Type B pancreatic cell (in vitro differentiated cells): ENCODE data around the gene CFAP99. TPM values are rescaled to one million over a fixed set of nuclear protein-coding genes. Genes with fewer than 3 reads are reported as not detected.

Source experiments
- DNase-seq: peaks from one replicate; pipeline ENCODE4 v3.0.0; 2021; ENCODE audit warnings: mixed read lengths; ENCODE audit not compliant: unreplicated experiment; ENCODE audit errors: extremely low spot score
- H3K27ac Mint-ChIP-seq: 2 replicates; pipeline ENCODE4 v1.8.0; 2021; ENCODE audit warnings: mild to moderate bottlenecking, mixed read lengths
- H3K27me3 Mint-ChIP-seq: 2 replicates; pipeline ENCODE4 v1.8.0; 2021; ENCODE audit warnings: mixed read lengths
- H3K36me3 Mint-ChIP-seq: 2 replicates; pipeline ENCODE4 v1.8.0; 2021; ENCODE audit warnings: mixed read lengths
- H3K4me1 Mint-ChIP-seq: one replicate; pipeline ENCODE4 v1.8.0; 2021; ENCODE audit warnings: mixed read lengths; ENCODE audit not compliant: unreplicated experiment
- H3K4me3 Mint-ChIP-seq: 2 replicates; pipeline ENCODE4 v1.8.0; 2021; ENCODE audit warnings: mild to moderate bottlenecking, mixed read lengths
- H3K9me3 Mint-ChIP-seq: 2 replicates; pipeline ENCODE4 v1.8.0; 2021; ENCODE audit warnings: mixed read lengths
- CTCF ChIP-seq: fragments of 200-600 bp; sonication (generic); conservative IDR thresholded peaks from 2 replicates; pipeline ENCODE4 v1.5.0; 2021; ENCODE audit warnings: antibody characterized with exemption, mild to moderate bottlenecking
- total RNA-seq: library from RNA; stranded (reverse); gene quantifications from 2 replicates; pipeline ENCODE4 v1.2.1, GENCODE V29; 2021; ENCODE audit warnings: low replicate concordance

Gene CFAP99
- total RNA-seq, 1 donor from 2014 or later, result 1.1 TPM

GRCh38 chr4:2394528-2394927 lies 24.2 kb upstream of the CFAP99 start:
- TF ChIP-seq CTCF, result no peak
- Mint-ChIP-seq H3K27ac (no peak overlapping the region), H3K9me3 (no peaks in the 10 kb centered on the region), H3K4me3 (no peak overlapping the region), H3K36me3 (no peaks in the 10 kb centered on the region), H3K4me1 (peaks cover 27% of the 10 kb centered on the region), H3K27me3 (peaks cover 28% of the 10 kb centered on the region)
- DNase-seq, result no peak

DNA sequence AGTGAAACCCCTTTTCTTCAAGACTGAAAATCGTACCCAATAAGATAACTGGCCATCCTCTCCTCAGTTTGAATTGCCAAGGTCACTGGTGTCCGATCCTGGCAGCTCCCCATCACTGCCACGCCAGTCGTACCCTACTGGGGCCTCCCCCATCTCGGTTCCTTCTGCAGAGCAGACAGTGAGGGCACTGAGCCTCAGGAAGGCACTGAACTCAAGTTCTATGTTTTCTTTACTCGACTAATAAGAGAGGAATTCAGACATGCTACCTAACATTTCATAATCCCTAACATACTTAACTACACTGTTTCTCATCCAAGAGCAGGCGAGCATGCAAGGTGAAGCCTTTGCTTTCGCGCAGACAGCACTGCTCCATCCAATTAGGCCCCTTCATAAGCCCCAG lies 23.7 kb upstream of the CFAP99 start:
- Mint-ChIP-seq H3K36me3 (no peaks in the 10 kb centered on the region), H3K27me3 (peaks cover 25% of the 10 kb centered on the region), H3K4me3 (no peak overlapping the region), H3K4me1 (peaks cover 23% of the 10 kb centered on the region), H3K9me3 (no peaks in the 10 kb centered on the region), H3K27ac (no peak overlapping the region)
- no peak for TF ChIP-seq CTCF
- no peak for DNase-seq

DNA sequence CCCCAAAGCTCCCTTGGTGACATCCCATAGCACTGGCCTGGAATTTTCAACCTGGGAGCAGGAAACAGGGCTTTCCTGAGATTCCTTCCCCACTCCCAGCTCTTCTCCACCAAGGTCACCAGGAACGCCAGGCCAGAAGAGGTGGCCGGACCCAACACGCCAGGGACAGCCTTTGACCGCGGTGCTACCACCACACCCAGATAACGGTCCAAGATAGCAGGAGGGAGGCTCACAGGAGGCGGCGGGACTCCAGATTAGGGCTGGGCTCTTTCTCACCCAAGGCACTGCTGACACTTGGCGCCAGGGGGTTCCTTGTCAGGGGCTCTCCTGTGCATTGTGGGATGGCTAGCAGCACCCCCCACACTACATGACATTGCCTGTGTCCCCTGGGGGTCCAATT lies 23.2 kb upstream of the CFAP99 start:
- no peak for TF ChIP-seq CTCF
- Mint-ChIP-seq H3K4me3 (no peak overlapping the region), H3K9me3 (no peaks in the 10 kb centered on the region), H3K27me3 (peaks cover 29% of the 10 kb centered on the region), H3K27ac (no peak overlapping the region), H3K36me3 (no peaks in the 10 kb centered on the region), H3K4me1 (peaks cover 22% of the 10 kb centered on the region)
- DNase-seq, result no peak

- peak; percentile 17 for TF ChIP-seq CTCF
- no peak for DNase-seq
- no peak overlapping the region for H3K27ac Mint-ChIP-seq
- no peak overlapping the region for H3K4me3 Mint-ChIP-seq
- H3K36me3 Mint-ChIP-seq, result no peaks in the 10 kb centered on the region
- H3K9me3 Mint-ChIP-seq, result no peaks in the 10 kb centered on the region
- peaks cover 22% of the 10 kb centered on the region for H3K27me3 Mint-ChIP-seq
- H3K4me1 Mint-ChIP-seq, result peaks cover 17% of the 10 kb centered on the region
Measured at GRCh38 chr4:2396781-2397368, 21.9 kb upstream of the CFAP99 start.

DNA sequence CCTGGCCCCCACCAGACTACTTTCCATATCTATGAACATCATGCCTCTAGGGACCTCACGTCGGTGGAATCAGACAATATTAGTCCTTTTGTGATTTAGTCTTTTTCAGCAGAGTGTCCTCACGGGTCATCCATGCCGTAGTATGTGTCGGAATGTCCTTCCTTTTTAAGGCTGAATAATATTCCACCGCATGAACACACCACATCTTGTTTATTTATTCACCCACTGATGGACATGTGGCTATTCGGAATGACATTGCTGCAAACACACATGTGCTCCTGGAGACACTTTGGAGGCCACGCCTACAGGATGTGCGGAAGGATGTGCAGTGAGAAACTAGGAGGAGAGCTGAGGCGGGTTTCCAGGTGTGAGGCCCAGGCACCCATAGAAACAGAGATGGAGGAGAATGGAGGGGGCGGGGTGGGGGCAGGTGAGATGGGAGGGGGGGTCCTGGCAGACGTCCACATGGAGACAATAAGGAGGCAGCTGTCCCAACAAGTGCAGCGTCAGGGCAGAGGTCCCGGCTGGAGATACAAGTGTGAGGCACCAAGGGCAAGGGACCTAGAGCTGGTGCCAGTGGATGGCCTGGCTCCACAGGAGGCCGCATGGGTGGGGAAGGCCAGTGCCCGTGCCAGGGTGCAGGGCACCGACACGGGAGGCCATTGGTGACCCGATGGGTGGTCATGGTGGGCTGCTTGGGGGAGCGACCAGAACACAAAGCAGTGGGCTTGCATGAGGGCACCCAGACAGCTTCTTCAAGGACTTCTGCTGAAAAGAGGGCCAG lies 21.0 kb upstream of the CFAP99 start:
- TF ChIP-seq CTCF, result no peak
- Mint-ChIP-seq H3K4me1 (peaks cover 22% of the 10 kb centered on the region), H3K4me3 (no peak overlapping the region), H3K27me3 (peaks cover 21% of the 10 kb centered on the region), H3K27ac (no peak overlapping the region), H3K36me3 (no peaks in the 10 kb centered on the region), H3K9me3 (no peaks in the 10 kb centered on the region)
- DNase-seq, result no peak
